Measurements from ENCODE around the gene COL4A4. TPM values are rescaled to one million over a fixed set of nuclear protein-coding genes. Genes with fewer than 3 reads are reported as not detected.

Gene COL4A4
- total RNA-seq, 1 experiment from 2014 or later: 3.1 TPM

DNA sequence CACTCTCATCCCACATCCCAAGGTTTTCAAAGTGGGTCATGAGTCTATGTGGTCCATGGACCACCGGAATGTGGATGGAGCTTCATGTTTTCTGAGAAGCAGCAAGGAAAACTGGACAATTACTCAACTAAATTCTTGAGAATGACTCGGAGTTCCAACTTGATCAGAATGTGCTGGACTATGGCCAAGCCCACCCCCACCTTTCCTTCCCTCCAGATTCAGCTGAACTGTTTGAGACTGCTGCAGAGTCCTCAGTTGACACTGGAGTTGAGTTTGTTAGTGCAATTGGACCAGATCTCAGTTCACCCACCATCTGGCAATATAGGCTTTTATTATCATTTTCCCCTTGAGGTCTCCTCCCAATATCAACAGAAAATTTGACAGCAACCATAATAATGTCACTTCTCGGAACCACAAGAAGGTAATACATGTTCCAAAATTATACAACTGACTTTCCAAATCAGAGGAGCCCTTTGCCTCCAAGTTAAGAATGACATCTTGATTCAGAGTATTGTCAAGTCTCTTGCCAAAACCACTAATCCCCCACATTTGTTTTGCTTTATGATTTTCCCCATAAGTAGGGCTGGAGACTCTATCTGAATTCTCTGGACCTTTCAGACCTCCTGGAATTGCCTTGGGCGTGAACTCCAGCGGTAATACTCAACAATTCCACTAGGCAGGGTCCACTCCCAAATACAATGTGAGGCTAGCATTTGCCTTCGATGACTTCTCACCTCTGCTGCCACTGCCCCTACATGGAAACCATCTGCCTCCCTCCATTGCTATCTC lies 8.8 kb downstream of the COL4A4 start:
- Mint-ChIP-seq H3K4me1 (peaks cover 24% of the 10 kb centered on the region), H3K27me3 (ENCODE audit: low read depth) (no peaks in the 10 kb centered on the region), H3K36me3 (no peaks in the 10 kb centered on the region), H3K9me3 (peaks cover 9% of the 10 kb centered on the region), H3K27ac (no peak overlapping the region), H3K4me3 (no peak overlapping the region)
- ChIA-PET CTCF (interaction anchor here (0.6 to 1.7 kb wide), 3 partner anchors 83 to 131 kb away, joined by 3 to 10 read pairs (median 3); no protein-coding TSS in a partner anchor), POLR2A (no interaction called here)
- ATAC-seq (0 out of 2 replicates have a peak, but pooled peaks have one; percentile 39), DNase-seq (ENCODE audit: low spot score) (no peak)
- TF ChIP-seq NFATC4 (CRISPR knock-in tag; IDR thresholded peaks at IDR 0.05) (no peak), EMX1 (CRISPR knock-in tag; IDR thresholded peaks at IDR 0.05) (no peak), ZNF219 (CRISPR knock-in tag; IDR thresholded peaks at IDR 0.05; ENCODE audit: borderline replicate concordance) (no peak), GTF2I (CRISPR knock-in tag; conservative IDR thresholded peaks at IDR 0.05) (no peak), FOXJ3 (CRISPR knock-in tag; IDR thresholded peaks at IDR 0.05; ENCODE audit: borderline replicate concordance) (no peak), CDX4 (CRISPR knock-in tag; IDR thresholded peaks at IDR 0.05; ENCODE audit: borderline replicate concordance) (no peak), ATF1 (CRISPR knock-in tag; IDR thresholded peaks at IDR 0.05) (no peak), OVOL2 (CRISPR knock-in tag; IDR thresholded peaks at IDR 0.05; ENCODE audit: borderline replicate concordance) (no peak), ARID4B (CRISPR knock-in tag; IDR thresholded peaks at IDR 0.05; ENCODE audit: borderline replicate concordance) (no peak), JAZF1 (CRISPR knock-in tag; IDR thresholded peaks at IDR 0.05) (no peak), ZNF423 (CRISPR knock-in tag; IDR thresholded peaks at IDR 0.05) (no peak), KAT7 (CRISPR knock-in tag; IDR thresholded peaks at IDR 0.05; ENCODE audit: borderline replicate concordance) (no peak), RORB (CRISPR knock-in tag; IDR thresholded peaks at IDR 0.05) (no peak), SOX15 (CRISPR knock-in tag; IDR thresholded peaks at IDR 0.05) (no peak), ZNF396 (CRISPR knock-in tag; IDR thresholded peaks at IDR 0.05; ENCODE audit: borderline replicate concordance) (no peak)
- TF ChIP-seq, protein P1, sequence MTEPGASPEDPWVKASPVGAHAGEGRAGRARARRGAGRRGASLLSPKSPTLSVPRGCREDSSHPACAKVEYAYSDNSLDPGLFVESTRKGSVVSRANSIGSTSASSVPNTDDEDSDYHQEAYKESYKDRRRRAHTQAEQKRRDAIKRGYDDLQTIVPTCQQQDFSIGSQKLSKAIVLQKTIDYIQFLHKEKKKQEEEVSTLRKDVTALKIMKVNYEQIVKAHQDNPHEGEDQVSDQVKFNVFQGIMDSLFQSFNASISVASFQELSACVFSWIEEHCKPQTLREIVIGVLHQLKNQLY (CRISPR knock-in tag; IDR thresholded peaks at IDR 0.05): no peak
- TF ChIP-seq, protein P2, sequence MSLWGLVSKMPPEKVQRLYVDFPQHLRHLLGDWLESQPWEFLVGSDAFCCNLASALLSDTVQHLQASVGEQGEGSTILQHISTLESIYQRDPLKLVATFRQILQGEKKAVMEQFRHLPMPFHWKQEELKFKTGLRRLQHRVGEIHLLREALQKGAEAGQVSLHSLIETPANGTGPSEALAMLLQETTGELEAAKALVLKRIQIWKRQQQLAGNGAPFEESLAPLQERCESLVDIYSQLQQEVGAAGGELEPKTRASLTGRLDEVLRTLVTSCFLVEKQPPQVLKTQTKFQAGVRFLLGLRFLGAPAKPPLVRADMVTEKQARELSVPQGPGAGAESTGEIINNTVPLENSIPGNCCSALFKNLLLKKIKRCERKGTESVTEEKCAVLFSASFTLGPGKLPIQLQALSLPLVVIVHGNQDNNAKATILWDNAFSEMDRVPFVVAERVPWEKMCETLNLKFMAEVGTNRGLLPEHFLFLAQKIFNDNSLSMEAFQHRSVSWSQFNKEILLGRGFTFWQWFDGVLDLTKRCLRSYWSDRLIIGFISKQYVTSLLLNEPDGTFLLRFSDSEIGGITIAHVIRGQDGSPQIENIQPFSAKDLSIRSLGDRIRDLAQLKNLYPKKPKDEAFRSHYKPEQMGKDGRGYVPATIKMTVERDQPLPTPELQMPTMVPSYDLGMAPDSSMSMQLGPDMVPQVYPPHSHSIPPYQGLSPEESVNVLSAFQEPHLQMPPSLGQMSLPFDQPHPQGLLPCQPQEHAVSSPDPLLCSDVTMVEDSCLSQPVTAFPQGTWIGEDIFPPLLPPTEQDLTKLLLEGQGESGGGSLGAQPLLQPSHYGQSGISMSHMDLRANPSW (CRISPR knock-in tag; conservative IDR thresholded peaks at IDR 0.05; ENCODE audit: low read depth): no peak

Data from WTC11 (cell line).